Stimulated activated CD8-positive, alpha-beta memory T cell treated with anti-CD3 and anti-CD28 coated beads, Interleukin-12 subunit alpha, Interleukin-12 subunit beta, amount 100 ng/mL, for 24 hours (primary cell): ENCODE data around the gene AMZ1.
"Not testable (repeated sequence)": the region's sequence is repeated elsewhere in the genome, so short reads cannot be mapped to it uniquely, and the experiment has no call there.

ENCODE experiments used
- DNase-seq: peaks from one replicate; pipeline ENCODE4 v3.0.0-alpha.2; 2020; ENCODE audit errors: extremely low read depth

Gene AMZ1

GRCh38 chr7:2711895-2712675 lies 24.1 kb downstream of the AMZ1 start:
- no peak for DNase-seq

- DNase-seq, result no peak
Measured at GRCh38 chr7:2713370-2713769, 25.4 kb downstream of the AMZ1 start.

GRCh38 chr7:2713978-2714377 lies 26.0 kb downstream of the AMZ1 start:
- DNase-seq, result no peak

- DNase-seq, result no peak
Measured at GRCh38 chr7:2714636-2715035, 26.6 kb downstream of the AMZ1 start.

- DNase-seq, result no peak
Measured at GRCh38 chr7:2715341-2716231, 27.6 kb downstream of the AMZ1 start.

- DNase-seq, result no peak
Measured at GRCh38 chr7:2716488-2716887, 28.5 kb downstream of the AMZ1 start.

GRCh38 chr7:2716906-2717292 lies 28.9 kb downstream of the AMZ1 start:
- no peak for DNase-seq

GRCh38 chr7:2717293-2718261 lies 29.6 kb downstream of the AMZ1 start:
- DNase-seq, result no peak

GRCh38 chr7:2718296-2718965 lies 30.4 kb downstream of the AMZ1 start:
- DNase-seq, result no peak

- DNase-seq, result no peak
Measured at GRCh38 chr7:2719007-2719406, 31.0 kb downstream of the AMZ1 start.

- no peak for DNase-seq
Measured at GRCh38 chr7:2720024-2720423, 32.0 kb downstream of the AMZ1 start.

GRCh38 chr7:2721842-2722241 lies 33.8 kb downstream of the AMZ1 start:
- no peak for DNase-seq

GRCh38 chr7:2722591-2722990 lies 34.6 kb downstream of the AMZ1 start:
- DNase-seq, result no peak

GRCh38 chr7:2723138-2723850 lies 35.3 kb downstream of the AMZ1 start:
- DNase-seq, result no peak

- not testable (repeated sequence) for DNase-seq
Measured at GRCh38 chr7:2724036-2724435, 36.0 kb downstream of the AMZ1 start.

GRCh38 chr7:2724453-2725177 lies 36.6 kb downstream of the AMZ1 start:
- no peak for DNase-seq

- DNase-seq, result no peak
Measured at GRCh38 chr7:2725178-2726105, 37.4 kb downstream of the AMZ1 start.

- DNase-seq, result no peak
Measured at GRCh38 chr7:2726316-2727018, 38.5 kb downstream of the AMZ1 start.
